Measurements from ENCODE around the gene DNAH2.

DNAH2 gene

GRCh38 chr17:7841396-7841914 lies 123.9 kb downstream of the DNAH2 start:
- DNase-seq = peak; percentile 82

GRCh38 chr17:7841915-7842379 lies 124.4 kb downstream of the DNAH2 start:
- DNase-seq = peak; percentile 87

- peak; percentile 88 for DNase-seq
Observed at GRCh38 chr17:7842380-7843256, 125.1 kb downstream of the DNAH2 start.

- DNase-seq = peak; percentile 37
Observed at GRCh38 chr17:7843257-7843535, 125.7 kb downstream of the DNAH2 start.

GRCh38 chr17:7843536-7844291 lies 126.2 kb downstream of the DNAH2 start:
- DNase-seq = peak; percentile 89

GRCh38 chr17:7844292-7845154 lies 127.0 kb downstream of the DNAH2 start:
- peak; percentile 94 for DNase-seq

GRCh38 chr17:7845359-7846062 lies 128.0 kb downstream of the DNAH2 start:
- no peak for DNase-seq

- DNase-seq = no peak
Observed at GRCh38 chr17:7846063-7846735, 128.7 kb downstream of the DNAH2 start.

GRCh38 chr17:7846765-7847661 lies 129.5 kb downstream of the DNAH2 start:
- DNase-seq = no peak

- no peak for DNase-seq
Observed at GRCh38 chr17:7848131-7848579, 130.6 kb downstream of the DNAH2 start.

- no peak for DNase-seq
Observed at GRCh38 chr17:7848739-7849129, 131.2 kb downstream of the DNAH2 start.

- DNase-seq = no peak
Observed at GRCh38 chr17:7849130-7849750, 131.7 kb downstream of the DNAH2 start.

- no peak for DNase-seq
Observed at GRCh38 chr17:7849751-7850504, 132.4 kb downstream of the DNAH2 start.

GRCh38 chr17:7850701-7851437 lies 133.3 kb downstream of the DNAH2 start:
- no peak for DNase-seq

- peak; percentile 95 for DNase-seq
Observed at GRCh38 chr17:7851438-7852261, 134.1 kb downstream of the DNAH2 start.

GRCh38 chr17:7852262-7852670 lies 134.7 kb downstream of the DNAH2 start:
- no peak for DNase-seq

- no peak for DNase-seq
Observed at GRCh38 chr17:7852919-7853690, 135.6 kb downstream of the DNAH2 start.
